GM13977 (cell line): ENCODE results near the gene DGAT2L6.
"Not testable (repeated sequence)": the region's sequence is repeated elsewhere in the genome, so short reads cannot be mapped to it uniquely, and the experiment has no call there.

Experiments used
- DNase-seq: peaks from one replicate; pipeline ENCODE4 v3.0.0; 2012; ENCODE audit warnings: low spot score
- in situ Hi-C: fragments of 300-500 bp; cut with MboI; formaldehyde crosslinking; loops from one replicate; pipeline ENCODE4 v1.12.0; 2022; ENCODE audit warnings: low sequenced_read_pairs, low pct_unique_long_range_greater_than_20kb, mixed read lengths, inconsistent platforms; ENCODE audit not compliant: unreplicated experiment
- TF ChIP-seq, protein P1 (sequence below): IDR thresholded peaks from 2 replicates; pipeline ENCODE4 v1.5.1; 2012; ENCODE audit warnings: mild to moderate bottlenecking, control low read depth; ENCODE audit not compliant: insufficient read depth; ENCODE audit errors: extremely low read depth, missing control alignments

Gene DGAT2L6

DNA sequence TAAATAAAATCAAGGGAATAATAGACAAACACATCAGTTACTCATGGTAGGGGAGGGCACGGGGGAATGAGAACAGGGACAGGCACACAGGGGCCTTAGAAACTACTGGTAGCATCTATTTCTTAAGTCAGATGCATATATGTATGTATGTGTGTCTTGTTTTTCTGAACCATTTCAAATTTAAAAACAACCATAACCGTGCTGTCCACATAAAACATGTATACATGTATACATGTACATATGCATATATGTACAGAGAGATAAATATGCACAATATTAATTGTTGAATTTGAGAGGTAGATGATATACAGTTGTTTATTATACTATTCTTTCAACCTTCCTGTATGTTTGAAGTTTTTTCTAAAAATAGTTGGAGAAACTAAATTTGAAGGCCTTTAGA lies 49.4 kb downstream of the DGAT2L6 start:
- in situ Hi-C loops = no loop called here
- TF ChIP-seq, protein P1, sequence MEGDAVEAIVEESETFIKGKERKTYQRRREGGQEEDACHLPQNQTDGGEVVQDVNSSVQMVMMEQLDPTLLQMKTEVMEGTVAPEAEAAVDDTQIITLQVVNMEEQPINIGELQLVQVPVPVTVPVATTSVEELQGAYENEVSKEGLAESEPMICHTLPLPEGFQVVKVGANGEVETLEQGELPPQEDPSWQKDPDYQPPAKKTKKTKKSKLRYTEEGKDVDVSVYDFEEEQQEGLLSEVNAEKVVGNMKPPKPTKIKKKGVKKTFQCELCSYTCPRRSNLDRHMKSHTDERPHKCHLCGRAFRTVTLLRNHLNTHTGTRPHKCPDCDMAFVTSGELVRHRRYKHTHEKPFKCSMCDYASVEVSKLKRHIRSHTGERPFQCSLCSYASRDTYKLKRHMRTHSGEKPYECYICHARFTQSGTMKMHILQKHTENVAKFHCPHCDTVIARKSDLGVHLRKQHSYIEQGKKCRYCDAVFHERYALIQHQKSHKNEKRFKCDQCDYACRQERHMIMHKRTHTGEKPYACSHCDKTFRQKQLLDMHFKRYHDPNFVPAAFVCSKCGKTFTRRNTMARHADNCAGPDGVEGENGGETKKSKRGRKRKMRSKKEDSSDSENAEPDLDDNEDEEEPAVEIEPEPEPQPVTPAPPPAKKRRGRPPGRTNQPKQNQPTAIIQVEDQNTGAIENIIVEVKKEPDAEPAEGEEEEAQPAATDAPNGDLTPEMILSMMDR = no peak
- no peak for DNase-seq

DNA sequence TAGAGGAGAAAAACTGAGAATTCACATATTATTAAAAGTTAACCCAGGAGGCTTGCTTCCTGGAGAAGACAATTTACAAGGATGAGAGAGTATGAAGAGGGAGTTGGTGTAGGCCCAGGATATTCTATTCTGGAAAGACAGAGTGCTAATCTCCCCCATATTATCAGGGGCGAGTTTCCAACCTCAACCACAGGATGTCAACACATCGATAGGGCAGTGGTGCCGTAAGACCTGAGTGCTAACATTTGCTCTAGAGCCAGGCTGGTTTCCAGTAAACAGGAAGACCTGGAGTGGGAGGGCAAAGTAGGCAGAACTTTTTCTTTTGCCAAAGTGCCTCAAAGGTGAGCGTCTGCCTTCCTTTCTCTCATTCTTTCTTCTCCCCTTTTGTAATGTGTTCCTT lies 54.4 kb downstream of the DGAT2L6 start:
- no peak for DNase-seq
- in situ Hi-C loops = no loop called here
- TF ChIP-seq, protein P1 = no peak

DNA sequence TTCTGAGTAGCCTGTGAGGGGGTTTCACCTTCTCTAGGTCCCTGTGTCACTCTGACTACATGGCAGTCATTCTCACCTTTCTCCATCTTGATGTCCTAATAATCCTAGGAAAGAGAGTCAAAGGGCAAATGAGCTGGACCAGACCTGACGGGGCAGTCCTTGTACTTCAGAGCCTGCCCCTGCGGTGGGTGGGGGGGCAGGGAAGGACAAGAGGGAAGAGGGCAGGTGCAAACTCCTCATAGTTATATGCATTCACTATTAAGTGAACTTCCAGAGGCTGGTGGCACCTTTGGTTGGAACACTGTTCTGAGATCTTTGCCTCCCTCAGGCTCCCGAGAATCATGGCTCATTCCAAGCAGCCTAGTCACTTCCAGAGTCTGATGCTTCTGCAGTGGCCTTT lies 57.1 kb downstream of the DGAT2L6 start, which contains the start of gene AWAT1:
Gene AWAT1 (plus strand): TSS at position 301 of the 400 bp plus-strand sequence. CDS start 41 bp downstream, at position 342.
- TF ChIP-seq, protein P1 = no peak
- in situ Hi-C loops = no loop called here
- no peak for DNase-seq

DNA sequence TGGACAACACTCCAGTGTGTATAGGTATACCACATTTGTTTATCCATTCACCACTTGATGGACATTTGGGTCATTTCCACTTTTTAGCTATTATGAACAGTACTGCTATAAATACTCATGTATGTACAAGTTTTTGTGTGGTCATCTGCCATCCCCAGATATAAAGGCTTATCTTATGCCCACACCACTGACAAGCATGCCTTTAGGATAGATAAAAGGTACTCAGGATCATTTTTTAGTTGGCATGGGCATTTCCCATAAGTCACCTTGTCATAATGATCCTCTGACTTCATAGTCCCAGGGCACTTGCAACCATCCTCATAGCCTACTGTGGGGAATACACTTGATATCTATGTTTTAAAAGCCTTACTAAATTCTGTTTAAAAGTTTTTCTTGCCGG lies 63.5 kb downstream of the DGAT2L6 start:
- in situ Hi-C loops = no loop called here
- TF ChIP-seq, protein P1 = no peak
- DNase-seq = no peak

DNA sequence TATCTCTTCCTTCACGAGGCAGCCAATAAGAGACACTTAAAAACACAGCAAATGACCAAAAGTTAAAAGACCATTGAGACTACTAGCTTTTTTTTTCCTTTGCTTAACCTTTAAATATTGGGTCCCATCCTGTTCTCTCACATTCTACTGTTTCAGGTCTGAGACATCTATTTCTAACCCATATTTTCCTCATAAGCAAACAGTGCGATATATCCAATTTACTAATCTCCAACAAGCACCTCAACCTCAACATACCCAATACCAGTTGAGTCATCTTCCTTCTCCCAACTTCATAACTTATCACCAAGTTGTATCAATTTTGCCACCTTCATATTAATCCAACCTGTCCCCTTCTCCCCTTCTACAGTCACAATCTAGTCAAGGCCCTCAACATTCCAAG lies 64.2 kb downstream of the DGAT2L6 start:
- no peak for DNase-seq
- TF ChIP-seq, protein P1 = no peak
- in situ Hi-C loops = no loop called here

DNA sequence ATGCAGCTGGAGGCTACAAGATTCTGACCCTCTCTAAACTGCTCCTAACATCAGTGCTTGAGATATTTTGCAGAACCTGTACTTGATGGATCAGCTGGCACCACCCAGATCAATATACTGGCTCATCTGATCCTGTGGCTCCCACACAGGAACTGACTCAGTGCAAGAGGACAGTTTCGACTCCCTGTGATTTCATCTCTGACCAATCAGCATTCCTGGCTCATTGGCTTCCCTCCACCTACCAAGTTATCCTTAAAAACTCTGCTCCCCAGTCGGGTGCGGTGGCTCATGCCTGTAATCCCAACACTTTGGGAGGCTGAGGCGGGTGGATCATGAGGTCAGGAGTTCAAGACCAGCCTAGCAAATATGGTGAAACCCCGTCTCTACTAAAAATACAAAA lies 66.3 kb downstream of the DGAT2L6 start:
- in situ Hi-C loops, DNase-seq: not testable (repeated sequence)

DNA sequence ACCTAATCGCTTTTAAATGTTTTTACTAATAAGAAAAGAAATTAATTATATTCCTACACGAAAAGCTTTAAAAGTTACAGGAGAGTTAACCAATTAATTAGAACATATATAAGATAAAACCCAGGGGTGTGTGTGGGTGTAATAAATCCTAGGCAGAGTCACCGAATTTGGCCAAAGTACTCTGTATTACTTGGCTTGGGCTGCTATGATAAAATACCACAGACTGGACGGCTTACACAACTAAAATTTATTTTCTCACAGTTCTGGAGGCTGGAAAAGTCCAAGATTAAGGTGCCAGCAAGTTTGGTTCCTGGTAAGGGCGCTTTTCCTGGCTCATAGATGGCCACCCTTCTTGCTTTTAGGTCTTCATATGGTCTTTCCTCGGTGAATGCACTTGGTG lies 67.6 kb downstream of the DGAT2L6 start:
- in situ Hi-C loops = no loop called here
- no peak for DNase-seq
- TF ChIP-seq, protein P1 = no peak
